ENCODE measurements around the gene SCN3B.

SCN3B gene

DNA sequence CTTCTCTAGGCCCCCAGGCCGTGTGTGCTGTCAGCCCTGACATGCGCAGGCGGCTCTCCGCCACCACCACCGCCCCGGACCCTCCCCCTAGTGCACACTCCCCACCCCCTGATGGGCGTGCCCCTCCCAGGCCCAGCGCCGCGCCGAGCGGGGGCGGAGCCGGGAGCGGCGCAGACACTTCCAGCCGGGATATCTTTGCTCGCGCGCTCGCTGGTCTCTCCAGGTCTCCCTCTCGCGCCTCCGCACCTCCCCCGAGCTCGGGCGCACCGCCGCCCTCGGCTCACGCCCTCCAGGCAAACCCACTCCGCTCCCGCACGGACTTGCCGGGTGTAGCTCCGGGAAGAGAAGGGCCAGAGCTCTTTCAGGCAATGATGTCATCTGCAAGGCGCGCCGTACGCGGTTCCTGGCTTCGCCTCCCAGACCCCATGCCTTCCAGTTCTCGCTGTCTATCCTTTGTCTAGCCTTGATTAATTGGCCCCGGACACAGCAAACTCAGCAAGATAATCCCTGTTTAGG, at the start of gene SCN3B:
SCN3B (minus strand) TSS at position 59 of the 516 bp plus-strand sequence. CDS start 823 bp downstream, outside the sequence.
- DNase-seq (ENCODE audit: low spot score) = peak; percentile 45

DNA sequence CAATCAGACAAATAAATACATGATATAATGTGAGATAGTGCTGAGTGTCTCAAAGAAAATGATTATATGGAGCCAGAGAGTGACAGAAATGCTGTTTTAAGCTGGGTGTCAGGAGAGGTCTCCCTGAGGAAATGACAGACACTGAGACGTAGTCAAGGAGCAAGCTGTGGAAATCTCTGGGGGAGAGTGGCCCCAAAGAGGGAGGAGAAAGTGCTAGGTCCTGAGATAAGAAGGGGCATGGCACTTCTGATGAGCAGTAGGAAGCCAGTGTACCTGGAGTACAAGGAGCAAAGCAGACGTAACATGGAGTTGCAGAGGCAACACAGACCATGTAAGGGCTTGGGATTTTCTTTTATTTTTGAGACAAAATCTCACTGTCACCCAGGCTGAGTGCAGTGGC, 48.3 kb upstream of the SCN3B start:
- DNase-seq (ENCODE audit: low spot score) = no peak

- no peak for DNase-seq (ENCODE audit: low spot score)
Observed at GRCh38 chr11:123702139-123702538, 47.7 kb upstream of the SCN3B start.

DNA sequence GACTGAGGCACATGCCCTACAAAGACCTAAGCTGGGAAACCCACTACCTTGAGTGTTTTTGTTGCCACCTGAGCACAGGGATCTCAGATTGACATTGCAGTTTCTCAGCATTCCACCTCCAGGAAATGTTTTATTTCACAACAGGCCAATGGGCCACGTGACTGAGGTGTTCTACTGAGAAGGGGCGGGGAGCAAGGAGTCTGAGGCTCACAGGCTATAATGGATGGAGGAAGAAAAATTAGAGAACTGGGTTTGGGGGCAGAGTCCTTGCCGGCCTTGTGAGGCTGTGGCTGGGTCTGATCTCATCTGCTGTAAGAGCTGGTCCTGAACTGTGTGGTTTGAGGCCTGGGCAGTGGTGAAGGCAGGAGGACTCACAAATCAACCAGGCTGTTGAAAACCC, 46.3 kb upstream of the SCN3B start:
- no peak for DNase-seq (ENCODE audit: low spot score)

DNA sequence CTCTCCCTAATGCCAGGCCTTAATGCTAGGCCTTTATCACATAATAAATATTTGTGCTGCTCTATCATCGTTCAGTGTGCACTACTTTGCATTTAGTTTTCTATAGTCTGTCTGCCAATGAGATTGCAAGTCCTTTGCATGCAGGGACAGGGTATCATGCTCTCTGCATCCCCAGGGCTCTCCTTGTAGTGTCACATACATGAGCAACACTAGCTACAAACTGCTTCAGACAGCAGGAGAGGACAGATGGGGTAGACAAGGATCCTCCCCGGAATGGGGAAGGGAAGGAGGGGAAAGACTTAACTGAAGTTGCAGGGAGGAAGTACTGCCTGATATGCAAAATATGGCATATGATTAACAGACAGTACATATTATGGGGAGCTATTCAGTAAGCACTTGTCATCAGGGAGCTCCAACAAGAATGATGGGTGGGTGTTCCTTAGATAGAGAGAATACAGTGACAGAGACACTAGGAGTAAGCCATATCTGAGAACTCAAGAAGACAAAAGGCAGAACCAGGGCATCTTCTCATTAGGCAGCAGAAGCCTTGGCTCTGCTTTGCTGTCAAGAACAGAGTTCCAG, 44.2 kb upstream of the SCN3B start:
- no peak for DNase-seq (ENCODE audit: low spot score)

- DNase-seq (ENCODE audit: low spot score) = no peak
Observed at GRCh38 chr11:123696183-123696582, 41.8 kb upstream of the SCN3B start.

DNA sequence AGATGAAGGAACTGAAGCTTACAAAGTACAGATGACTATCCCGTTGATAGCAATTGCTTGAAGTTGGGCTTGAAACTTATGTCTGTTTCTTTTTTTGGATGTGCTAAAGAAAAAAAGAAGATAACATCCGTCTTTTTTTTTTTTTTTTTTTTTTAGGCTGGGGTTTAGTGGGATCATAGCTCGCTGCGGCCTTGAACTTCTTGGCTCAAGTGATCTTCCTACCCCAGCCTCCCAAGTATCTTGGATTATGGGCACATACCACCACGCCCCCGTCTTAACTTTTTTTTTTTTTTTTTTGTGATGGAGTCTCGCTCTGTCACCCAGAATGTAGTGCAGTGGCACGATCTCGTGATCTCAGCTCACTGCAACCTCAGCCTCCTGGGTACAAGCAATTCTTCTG, 40.8 kb upstream of the SCN3B start:
- DNase-seq (ENCODE audit: low spot score) = no peak

GRCh38 chr11:123694551-123694950, 40.1 kb upstream of the SCN3B start:
- no peak for DNase-seq (ENCODE audit: low spot score)

DNA sequence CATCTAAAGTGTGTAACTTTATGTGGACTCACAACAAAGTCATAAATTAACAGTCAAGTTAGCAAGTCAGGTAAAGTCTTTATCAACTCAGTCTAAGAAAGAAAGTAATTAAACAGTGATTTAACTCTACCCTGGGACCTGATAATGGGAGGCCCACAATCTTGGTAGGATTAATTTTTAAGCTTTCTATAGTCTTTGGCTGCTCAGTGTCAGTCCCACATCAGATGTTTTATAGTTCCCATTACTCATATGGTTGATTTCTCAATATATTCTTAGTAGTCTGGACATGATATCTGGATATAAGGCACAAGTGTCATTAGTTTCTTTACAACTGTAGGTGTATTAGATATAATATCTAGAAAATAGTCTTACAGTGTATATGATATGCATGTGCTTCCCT, 38.5 kb upstream of the SCN3B start:
- DNase-seq (ENCODE audit: low spot score) = no peak

GRCh38 chr11:123690485-123690884, 36.1 kb upstream of the SCN3B start:
- no peak for DNase-seq (ENCODE audit: low spot score)

GRCh38 chr11:123684601-123685000, 30.2 kb upstream of the SCN3B start:
- DNase-seq (ENCODE audit: low spot score) = no peak

- DNase-seq (ENCODE audit: low spot score) = no peak
Observed at GRCh38 chr11:123683428-123684170, 29.2 kb upstream of the SCN3B start.

GRCh38 chr11:123682696-123683410, 28.4 kb upstream of the SCN3B start:
- DNase-seq (ENCODE audit: low spot score) = no peak

DNA sequence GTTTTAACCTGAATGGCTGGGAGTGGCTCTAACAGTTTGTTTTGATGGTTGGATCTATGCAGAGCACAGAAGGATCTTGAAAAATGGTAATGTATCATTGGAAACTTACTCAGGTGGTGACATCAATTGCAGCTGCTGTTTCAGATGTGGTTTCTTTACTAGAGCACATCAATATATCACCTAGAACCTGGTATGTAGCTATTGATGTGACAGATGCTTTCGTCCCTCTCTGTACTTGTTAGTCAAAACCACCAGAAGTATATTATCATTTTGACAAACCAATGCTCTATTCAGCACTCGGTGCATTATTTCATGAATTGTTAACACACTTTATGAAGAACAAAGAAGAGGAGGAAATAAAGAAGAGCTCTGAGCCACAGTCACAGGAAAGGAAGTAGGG, 26.6 kb upstream of the SCN3B start:
- no peak for DNase-seq (ENCODE audit: low spot score)

DNA sequence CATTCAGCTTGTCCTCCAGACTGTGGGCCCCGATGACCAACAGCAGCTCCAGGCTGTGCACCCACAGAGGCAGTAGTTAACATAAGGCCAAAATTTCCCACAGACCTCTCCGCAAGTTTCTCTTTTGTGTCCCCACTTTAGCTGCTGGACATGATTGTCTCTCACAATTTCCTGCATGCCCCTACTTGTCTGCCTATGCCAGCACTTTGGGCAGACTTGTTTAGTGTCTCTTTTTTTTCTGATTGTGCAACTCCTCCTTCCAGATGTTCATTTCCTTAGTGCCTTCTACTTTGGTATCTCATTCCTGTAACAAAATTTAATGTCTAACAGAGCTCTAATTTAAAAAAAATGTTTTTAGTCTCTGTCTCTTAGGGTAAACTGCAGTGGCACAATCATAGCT, 23.8 kb upstream of the SCN3B start:
- no peak for DNase-seq (ENCODE audit: low spot score)

DNA sequence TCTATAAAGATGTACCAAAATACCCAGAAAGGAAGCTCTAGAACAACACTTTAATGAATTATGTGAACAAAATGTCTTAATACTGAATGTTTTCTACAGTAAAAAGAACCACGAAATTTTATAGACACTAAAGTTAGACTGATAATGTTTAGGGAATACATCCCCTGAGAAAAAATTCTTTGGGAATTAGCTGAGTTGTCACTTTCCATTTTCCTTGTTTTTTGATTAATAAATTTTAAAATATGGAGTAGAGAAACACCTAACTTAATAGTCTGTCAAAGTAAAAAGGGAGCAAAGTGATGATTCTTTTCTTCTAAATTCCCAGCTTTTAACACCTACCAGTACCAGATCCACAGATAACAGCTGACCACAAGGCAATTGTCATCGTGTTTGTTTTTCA, 23.1 kb upstream of the SCN3B start:
- no peak for DNase-seq (ENCODE audit: low spot score)

DNA sequence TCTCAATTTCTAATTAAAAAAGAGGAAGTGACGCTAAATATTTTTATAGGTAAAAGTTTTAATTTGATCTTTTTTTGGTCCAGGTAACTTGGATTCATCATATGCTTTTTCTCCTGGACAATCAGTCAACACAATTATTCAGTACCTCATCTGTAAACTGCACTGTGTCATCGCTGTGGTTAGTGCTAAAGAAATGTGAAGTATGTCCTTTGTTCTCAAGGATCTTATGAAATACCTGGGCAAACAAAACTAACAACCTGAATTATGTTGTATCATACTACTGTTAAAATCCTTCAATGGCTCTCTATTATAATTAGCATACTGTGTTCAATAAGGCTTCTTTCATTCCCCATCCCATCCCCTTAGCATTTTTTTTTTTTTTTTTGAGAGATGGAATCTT, 19.9 kb upstream of the SCN3B start:
- DNase-seq (ENCODE audit: low spot score) = no peak

GRCh38 chr11:123672568-123672967, 18.1 kb upstream of the SCN3B start:
- DNase-seq (ENCODE audit: low spot score) = no peak

GRCh38 chr11:123671534-123671933, 17.1 kb upstream of the SCN3B start:
- DNase-seq (ENCODE audit: low spot score) = no peak

DNA sequence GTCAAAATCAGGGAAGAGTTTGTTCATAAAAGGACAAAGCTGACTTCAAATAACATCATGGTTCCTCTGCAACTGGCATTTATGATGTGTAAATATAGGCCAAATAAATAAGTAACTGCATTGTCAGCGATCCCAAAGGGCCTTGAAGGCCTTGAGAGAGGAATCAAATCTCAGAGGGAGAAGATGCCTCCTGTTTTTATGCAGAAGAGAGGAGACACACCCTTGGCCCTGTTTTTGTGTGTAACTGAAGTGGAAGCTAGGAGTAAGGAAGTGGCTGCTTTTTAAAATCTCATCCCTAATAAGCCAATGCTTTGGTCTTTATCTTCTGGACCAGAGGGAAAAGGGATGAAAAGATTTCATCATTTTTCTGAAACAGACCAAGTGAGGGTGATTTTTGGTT, 15.7 kb upstream of the SCN3B start:
- no peak for DNase-seq (ENCODE audit: low spot score)

GRCh38 chr11:123665306-123665705, 10.9 kb upstream of the SCN3B start:
- no peak for DNase-seq (ENCODE audit: low spot score)

DNA sequence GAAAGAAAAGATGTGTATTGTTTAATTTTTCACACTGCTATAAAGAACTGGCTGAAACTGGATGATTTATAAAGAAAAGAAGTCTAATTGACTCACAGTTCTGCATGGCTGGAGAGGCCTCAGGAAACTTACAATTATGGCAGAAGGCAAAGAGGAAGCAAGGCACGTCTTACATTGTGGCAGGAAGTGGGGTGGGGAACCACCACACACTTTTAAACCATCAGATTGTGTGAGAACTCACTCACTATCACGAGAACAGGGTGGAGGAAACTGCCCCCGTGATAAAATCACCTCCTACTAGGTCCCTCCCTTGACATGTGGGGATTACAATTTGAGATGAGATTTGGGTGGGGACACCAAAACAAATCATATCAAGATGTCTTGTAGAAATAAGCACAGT, 5.5 kb upstream of the SCN3B start:
- peak; percentile 17 for DNase-seq (ENCODE audit: low spot score)

DNA sequence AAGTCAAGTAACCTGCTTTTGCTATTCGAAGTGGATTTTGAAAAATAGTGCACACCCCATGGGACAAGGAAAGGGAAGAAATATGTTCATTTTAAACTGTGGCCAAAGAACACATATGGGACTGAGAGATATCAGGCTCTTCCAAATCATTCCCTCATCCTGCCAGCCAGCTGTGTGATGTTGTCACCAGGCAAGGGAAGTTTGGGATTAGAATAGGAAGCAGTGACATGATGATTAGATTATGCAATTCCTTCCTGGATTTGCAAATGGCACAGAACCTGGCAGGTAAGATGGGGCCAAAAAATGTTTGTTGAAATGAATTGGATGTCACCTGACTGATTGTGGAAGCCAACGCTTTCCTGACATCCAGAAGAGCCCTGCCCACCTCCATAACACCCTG, 4.9 kb upstream of the SCN3B start:
- DNase-seq (ENCODE audit: low spot score) = no peak

Data from activated CD4-positive, alpha-beta T cell treated with anti-CD3 and anti-CD28 coated beads, Interleukin-2, Interleukin-4, amounts not matched to agents 100 ng/mL and 50 ng/mL, durations not matched to agents 16 hours and 8 hours (primary cell).